ENCODE data around the gene CSAD.
"Not testable (repeated sequence)": the region's sequence is repeated elsewhere in the genome, so short reads cannot be mapped to it uniquely, and the experiment has no call there.

- TF ChIP-seq CTCF, POLR2A (IDR thresholded peaks at IDR 0.05): not testable (repeated sequence)
These were observed 21.6 kb upstream of the CSAD start for GRCh38 chr12:53202316-53202715.
